Sigmoid colon (tissue), 7 donors: ENCODE data around the gene SIN3A. TPM values are rescaled to one million over a fixed set of nuclear protein-coding genes. Genes with fewer than 3 reads are reported as not detected.
"Not testable (repeated sequence)": the region's sequence is repeated elsewhere in the genome, so short reads cannot be mapped to it uniquely, and the experiment has no call there.

Source experiments
- DNase-seq: peaks from one replicate; pipeline ENCODE4 v3.0.0-alpha.2; 2019
- H3K27ac ChIP-seq, 4 donors: fragments of 200-600 bp; sonication (generic); one replicate each; pipeline ENCODE4 v1.5.1; 2016 to 2019; ENCODE audit warnings: mild to moderate bottlenecking in 1 of 4
- H3K27me3 ChIP-seq, 3 donors: fragments of 200-600 bp; sonication (generic); one replicate each; pipeline ENCODE4 v1.5.1; 2019; ENCODE audit warnings: mild to moderate bottlenecking in 1 of 3
- H3K36me3 ChIP-seq, 4 donors: fragments of 200-600 bp; sonication (generic); one replicate each; pipeline ENCODE4 v1.5.1; 2016 to 2019
- H3K4me1 ChIP-seq, 4 donors: fragments of 200-600 bp; sonication (generic); one replicate each; pipeline ENCODE4 v1.5.1; 2017 to 2019
- H3K4me3 ChIP-seq, 4 donors: fragments of 200-600 bp; sonication (generic); one replicate each; pipeline ENCODE4 v1.5.1; 2017 to 2019; ENCODE audit warnings: mild to moderate bottlenecking in 2 of 4, moderate library complexity in 1 of 4
- H3K9me3 ChIP-seq, 4 donors: fragments of 200-600 bp in 3 of 4; sonication (generic) in 3 of 4; one replicate each; pipeline versions ENCODE4 v1.5.1 to v1.6.1; 2013 to 2019
- EP300 ChIP-seq, 4 donors: sonication (generic); formaldehyde crosslinking; IDR thresholded peaks; one replicate each; pipeline ENCODE4 v1.6.1; 2017; ENCODE audit warnings: antibody characterized with exemption in 4 of 4
- POLR2A ChIP-seq, 2 donors: fragments of 450-650 bp; IDR thresholded peaks; one replicate each; pipeline ENCODE4 v1.6.1; 2016; ENCODE audit warnings: antibody characterized with exemption in 2 of 2, mild to moderate bottlenecking in 2 of 2, moderate library complexity in 2 of 2
- POLR2AphosphoS5 ChIP-seq, 4 donors: sonication (generic); formaldehyde crosslinking; IDR thresholded peaks; one replicate each; pipeline ENCODE4 v1.6.1; 2017; ENCODE audit warnings: antibody characterized with exemption in 4 of 4
- WGBS, 2 donors: extraction: QIAGEN DNeasy Blood & Tissue Kit; methylation state at CpG; one replicate each; pipeline ENCODE4 v1.1.7; 2013; 5-methylcytosine and 5-hydroxymethylcytosine counted together
- intact Hi-C: fragments of 100-400 bp; cut with DNase I; formaldehyde crosslinking; loops from one replicate; pipeline ENCODE4 v1.15.1; 2023
- polyA plus RNA-seq, 3 donors: library from polyadenylated mRNA; stranded (reverse); fragments of 200-250 nt; gene quantifications; one replicate each; pipeline ENCODE4 v1.2.3, GENCODE V29; 2013
- total RNA-seq, 4 donors: library from RNA; depleted of rRNA; stranded (reverse); fragments of >200 nt; gene quantifications; one replicate each; pipeline ENCODE4 v1.1.0, GENCODE V29; 2016
- TF ChIP-seq, protein P1 (sequence below), 4 experiments: fragments of 450-650 bp in 3 of 4; fragments of 200-600 bp in 1 of 4; IDR thresholded peaks; one replicate each; pipeline ENCODE4 v1.5.1; 2016 to 2019; ENCODE audit warnings: antibody characterized with exemption in 4 of 4, mild to moderate bottlenecking in 3 of 4, moderate library complexity in 2 of 4
- donor health status: healthy with polysubstance abuse.
- donor health status: Bipolar disorder and iron deficiency.
- donor health status: healthy.

The SIN3A gene
- total and polyA plus RNA-seq, 7 donors: 7.9 to 41.8 (median 34.6) TPM

DNA sequence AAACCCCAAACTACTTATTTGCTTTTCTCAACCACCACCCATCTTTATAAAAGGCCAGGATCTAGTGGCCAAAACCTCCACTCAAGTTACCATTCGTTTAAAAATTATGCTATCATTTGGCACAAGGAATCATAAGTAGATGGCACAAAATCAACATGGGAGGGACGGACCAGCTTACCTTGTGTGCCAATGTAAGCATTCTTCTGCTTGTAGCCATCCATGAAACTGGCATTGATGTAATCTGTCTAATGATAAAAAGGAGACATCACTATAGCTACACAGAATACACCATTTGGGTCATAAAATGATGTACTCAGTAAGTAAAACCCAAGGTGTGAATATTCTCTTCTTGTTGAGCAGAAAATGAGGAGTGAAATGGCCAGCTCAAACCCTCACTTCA, 28.2 kb upstream of the SIN3A start:
- Histone ChIP-seq H3K4me3 (no peak overlapping the region), H3K4me1 (no peaks in the 10 kb centered on the region), H3K27me3 (no peaks in the 10 kb centered on the region), H3K36me3 (peaks cover 7 to 44% (median 11%) of the 10 kb centered on the region in 4 donors), H3K27ac (no peak overlapping the region), H3K9me3 (no peaks in the 10 kb centered on the region)
- TF ChIP-seq POLR2A (IDR thresholded peaks at IDR 0.05) (no peak), EP300 (IDR thresholded peaks at IDR 0.05) (no peak), POLR2AphosphoS5 (IDR thresholded peaks at IDR 0.05) (no peak)
- TF ChIP-seq, protein P1, sequence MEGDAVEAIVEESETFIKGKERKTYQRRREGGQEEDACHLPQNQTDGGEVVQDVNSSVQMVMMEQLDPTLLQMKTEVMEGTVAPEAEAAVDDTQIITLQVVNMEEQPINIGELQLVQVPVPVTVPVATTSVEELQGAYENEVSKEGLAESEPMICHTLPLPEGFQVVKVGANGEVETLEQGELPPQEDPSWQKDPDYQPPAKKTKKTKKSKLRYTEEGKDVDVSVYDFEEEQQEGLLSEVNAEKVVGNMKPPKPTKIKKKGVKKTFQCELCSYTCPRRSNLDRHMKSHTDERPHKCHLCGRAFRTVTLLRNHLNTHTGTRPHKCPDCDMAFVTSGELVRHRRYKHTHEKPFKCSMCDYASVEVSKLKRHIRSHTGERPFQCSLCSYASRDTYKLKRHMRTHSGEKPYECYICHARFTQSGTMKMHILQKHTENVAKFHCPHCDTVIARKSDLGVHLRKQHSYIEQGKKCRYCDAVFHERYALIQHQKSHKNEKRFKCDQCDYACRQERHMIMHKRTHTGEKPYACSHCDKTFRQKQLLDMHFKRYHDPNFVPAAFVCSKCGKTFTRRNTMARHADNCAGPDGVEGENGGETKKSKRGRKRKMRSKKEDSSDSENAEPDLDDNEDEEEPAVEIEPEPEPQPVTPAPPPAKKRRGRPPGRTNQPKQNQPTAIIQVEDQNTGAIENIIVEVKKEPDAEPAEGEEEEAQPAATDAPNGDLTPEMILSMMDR (IDR thresholded peaks at IDR 0.05): no peak
- no peak for DNase-seq
- 92 to 96% methylated on average over 2 of the region's 2 CpGs for WGBS, 2 donors
- intact Hi-C loops: no loop called here

DNA sequence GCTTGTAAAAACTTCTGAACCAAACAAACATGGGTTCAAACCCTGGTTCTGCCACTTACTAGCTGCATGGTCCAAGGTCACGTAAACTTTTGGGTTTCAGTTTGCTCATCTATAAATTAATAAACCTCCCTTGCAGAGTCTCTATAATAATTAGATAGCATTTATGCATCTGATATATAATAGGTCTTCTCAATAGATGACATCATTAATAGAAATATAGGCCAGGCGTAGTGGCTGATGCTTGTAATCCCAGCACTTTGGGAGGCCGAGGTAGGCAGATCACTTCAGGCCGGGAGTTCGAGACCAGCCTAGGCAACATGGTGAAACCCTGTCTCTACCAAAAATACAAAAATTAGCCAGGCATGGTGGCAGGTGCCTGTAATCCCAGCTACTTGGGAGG, 25.6 kb upstream of the SIN3A start:
- 96 to 97% methylated on average over 5 of the region's 5 CpGs for WGBS, 2 donors
- H3K4me3 ChIP-seq, H3K9me3 ChIP-seq, H3K27ac ChIP-seq, intact Hi-C loops, H3K4me1 ChIP-seq, H3K27me3 ChIP-seq, DNase-seq: not testable (repeated sequence)
- H3K36me3 ChIP-seq: peaks cover 11 to 63% (median 15%) of the 10 kb centered on the region in 4 donors

DNA sequence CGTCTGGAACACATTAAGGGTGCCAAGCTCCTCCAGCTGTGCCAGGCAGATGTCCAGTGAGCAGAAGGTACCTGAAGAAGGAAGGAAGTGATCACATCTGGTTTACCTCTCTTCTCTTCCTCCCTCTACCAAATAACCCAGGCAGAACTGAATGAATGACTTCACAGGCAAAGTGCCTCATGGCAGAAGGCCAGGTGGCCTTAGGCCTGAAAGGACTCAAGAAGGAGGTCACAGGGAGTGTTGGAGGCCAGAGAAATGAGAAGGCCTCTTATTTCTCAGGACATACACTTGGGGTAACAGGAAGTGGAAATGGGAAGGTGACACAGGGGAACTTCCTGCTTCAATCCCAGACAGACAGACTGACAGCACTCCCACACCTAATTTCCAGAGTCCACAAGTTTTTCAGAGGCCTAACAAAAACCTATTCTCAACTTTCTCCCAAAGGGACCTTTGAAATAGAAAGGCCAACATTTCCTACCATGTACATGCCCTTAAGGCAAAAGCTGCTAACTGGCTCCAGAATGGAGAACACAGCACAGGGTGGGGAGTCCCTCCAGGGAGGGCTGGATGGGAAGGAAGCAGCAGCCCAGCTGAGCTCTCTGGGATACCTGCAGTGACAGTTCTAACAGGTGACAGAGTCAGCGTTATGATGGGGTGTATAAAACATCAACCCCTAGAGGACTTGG, 17.6 kb upstream of the SIN3A start:
- H3K27ac ChIP-seq: no peak overlapping the region
- 83 to 92% methylated on average over 2 of the region's 2 CpGs for WGBS, 2 donors
- no peak overlapping the region for H3K4me3 ChIP-seq
- no peaks in the 10 kb centered on the region for H3K4me1 ChIP-seq
- intact Hi-C loops: no loop called here
- no peaks in the 10 kb centered on the region for H3K9me3 ChIP-seq
- H3K36me3 ChIP-seq: peaks cover 8 to 86% (median 29%) of the 10 kb centered on the region in 4 donors
- no peaks in the 10 kb centered on the region for H3K27me3 ChIP-seq
- DNase-seq: no peak
- TF ChIP-seq, protein P1 (IDR thresholded peaks at IDR 0.05): no peak
- TF ChIP-seq POLR2A (IDR thresholded peaks at IDR 0.05): no peak
- no peak for TF ChIP-seq POLR2AphosphoS5 (IDR thresholded peaks at IDR 0.05)
- no peak for TF ChIP-seq EP300 (IDR thresholded peaks at IDR 0.05)

DNA sequence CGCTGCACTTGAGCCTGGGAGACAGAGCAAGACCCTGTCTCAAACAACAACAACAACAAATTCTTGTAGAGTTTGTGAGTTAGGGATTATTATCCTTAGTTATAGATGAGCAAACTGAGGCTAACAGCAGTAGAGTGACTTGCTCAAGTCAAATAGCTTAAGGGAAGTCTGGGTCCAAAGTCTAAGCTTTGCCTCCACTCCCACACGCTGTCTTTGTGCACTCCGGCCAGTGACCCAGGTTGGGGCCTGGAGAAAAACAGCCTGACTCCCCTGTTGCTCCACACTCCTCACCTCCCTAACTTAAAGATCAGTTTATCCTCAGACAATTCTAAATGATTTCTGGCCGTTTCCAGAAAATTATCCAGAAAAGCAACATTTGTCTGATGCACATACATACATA, 9.2 kb upstream of the SIN3A start:
- Histone ChIP-seq H3K4me1 (peaks cover 0 to 24% (median 12%) of the 10 kb centered on the region in 4 donors), H3K4me3 (no peak overlapping the region), H3K36me3 (peaks cover 0 to 4% (median 0%) of the 10 kb centered on the region in 4 donors), H3K27ac (no peak overlapping the region), H3K9me3 (no peaks in the 10 kb centered on the region), H3K27me3 (no peaks in the 10 kb centered on the region)
- TF ChIP-seq POLR2A (IDR thresholded peaks at IDR 0.05) (no peak), EP300 (IDR thresholded peaks at IDR 0.05) (no peak), POLR2AphosphoS5 (IDR thresholded peaks at IDR 0.05) (no peak)
- TF ChIP-seq, protein P1 (IDR thresholded peaks at IDR 0.05): no peak
- WGBS, 2 donors: 47 to 81% methylated on average over 4 of the region's 4 CpGs
- no peak for DNase-seq
- intact Hi-C loops: no loop called here

DNA sequence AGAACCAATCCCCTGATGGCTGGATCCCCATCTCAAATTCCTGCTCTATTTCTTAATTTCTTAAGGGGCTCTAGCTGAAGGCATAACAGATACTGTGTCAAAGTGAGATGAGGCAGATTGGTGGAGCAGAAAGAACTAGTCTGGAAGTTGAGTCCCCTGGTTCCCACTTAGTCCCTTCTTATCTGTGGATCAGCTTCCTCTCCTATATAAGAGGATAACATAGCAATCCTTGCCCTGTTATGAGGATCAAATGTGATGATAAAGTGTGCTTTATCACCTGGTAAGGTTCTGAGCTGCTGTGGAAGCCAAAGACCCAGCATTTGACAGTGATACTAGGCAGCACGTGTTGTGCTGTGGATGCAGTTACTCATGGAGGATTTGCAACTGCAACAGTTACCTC, 8.1 kb upstream of the SIN3A start:
- no peak for DNase-seq
- TF ChIP-seq POLR2AphosphoS5 (IDR thresholded peaks at IDR 0.05): no peak
- TF ChIP-seq, protein P1 (IDR thresholded peaks at IDR 0.05): no peak
- TF ChIP-seq EP300 (IDR thresholded peaks at IDR 0.05): no peak
- TF ChIP-seq POLR2A (IDR thresholded peaks at IDR 0.05): no peak
- H3K27ac ChIP-seq: no peak overlapping the region
- WGBS, 2 donors: 82 to 87% methylated on average over 1 of the region's 1 CpG
- H3K27me3 ChIP-seq: no peaks in the 10 kb centered on the region
- no peak overlapping the region for H3K4me3 ChIP-seq
- intact Hi-C loops: loop anchor here (5.0 to 10.0 kb wide), 3 partner anchors 73 to 1465 kb away; partner anchors contain the start of genes C15orf39, PML and STOML1
- H3K9me3 ChIP-seq: no peaks in the 10 kb centered on the region
- H3K36me3 ChIP-seq: no peaks in the 10 kb centered on the region
- peaks cover 0 to 24% (median 12%) of the 10 kb centered on the region in 4 donors for H3K4me1 ChIP-seq
